Naive thymus-derived CD4-positive, alpha-beta T cell (primary cell): ENCODE results near the gene NMUR2. TPM values are rescaled to one million over a fixed set of nuclear protein-coding genes. Genes with fewer than 3 reads are reported as not detected.

ENCODE experiments used
- ATAC-seq: fragments of 150-1000 bp; cut with Tn5 transposase; 2 replicates; pipeline ENCODE4 v1.10.0; 2021; ENCODE audit warnings: mild to moderate bottlenecking, moderate library complexity
- CTCF ChIA-PET: fragments of 350-600 bp; sonication (Branson Sonifier 250); formaldehyde crosslinking; loops from one replicate; lab custom pipeline; 2021; ENCODE audit warnings: antibody characterized with exemption; lab: Charles Lee
- POLR2A ChIA-PET: fragments of 350-600 bp; sonication (Branson Sonifier 250); formaldehyde crosslinking; loops from one replicate; lab custom pipeline; 2021; ENCODE audit warnings: antibody characterized with exemption, inconsistent platforms; lab: Charles Lee
- DNase-seq, 9 donors: peaks; one replicate each; pipeline versions ENCODE4 v3.0.0 to v3.0.0-alpha.2; 2020 to 2022; ENCODE audit warnings: mixed read lengths in 1 of 9
- H3K27ac ChIP-seq: one replicate; pipeline ENCODE4 v1.7.0; 2013; ENCODE audit warnings: mild to moderate bottlenecking, low read depth, low read length, moderate library complexity
- H3K27me3 ChIP-seq, 2 donors: one replicate each; pipeline ENCODE4 v1.7.0; 2013; ENCODE audit warnings: low read length in 2 of 2, mild to moderate bottlenecking in 2 of 2, moderate library complexity in 2 of 2; ENCODE audit not compliant: control insufficient read depth in 2 of 2, insufficient read depth in 2 of 2
- H3K36me3 ChIP-seq, 3 experiments: 1 replicate in 2 of 3; 2 replicates in 1 of 3; pipeline ENCODE4 v1.7.0; 2013; ENCODE audit warnings: low read length in 3 of 3, mild to moderate bottlenecking in 3 of 3, moderate library complexity in 1 of 3; ENCODE audit not compliant: insufficient read depth in 3 of 3, control insufficient read depth in 2 of 3
- H3K4me1 ChIP-seq, 2 donors: one replicate each; pipeline ENCODE4 v1.7.0; 2013; ENCODE audit warnings: low read length in 2 of 2, mild to moderate bottlenecking in 2 of 2, moderate library complexity in 1 of 2; ENCODE audit not compliant: control insufficient read depth in 2 of 2, insufficient read depth in 2 of 2
- H3K4me3 ChIP-seq: 2 replicates; pipeline ENCODE4 v1.7.0; 2013; ENCODE audit warnings: mild to moderate bottlenecking, low read length
- H3K9me3 ChIP-seq, 3 experiments: 1 replicate in 2 of 3; 2 replicates in 1 of 3; pipeline ENCODE4 v1.7.0; 2013; ENCODE audit warnings: low read length in 3 of 3; ENCODE audit not compliant: control insufficient read depth in 2 of 3
- H3K27ac Mint-ChIP-seq, 9 donors: one replicate each; pipeline ENCODE4 v1.8.0; 2020 to 2022; ENCODE audit warnings: mixed read lengths in 9 of 9, mild to moderate bottlenecking in 8 of 9, moderate library complexity in 5 of 9, inconsistent platforms in 2 of 9
- H3K27me3 Mint-ChIP-seq, 5 donors: one replicate each; pipeline ENCODE4 v1.8.0; 2021 to 2022; ENCODE audit warnings: mixed read lengths in 5 of 5, mild to moderate bottlenecking in 1 of 5
- H3K36me3 Mint-ChIP-seq, 5 donors: one replicate each; pipeline ENCODE4 v1.8.0; 2020 to 2022; ENCODE audit warnings: mixed read lengths in 5 of 5, mild to moderate bottlenecking in 3 of 5, inconsistent platforms in 1 of 5
- H3K4me1 Mint-ChIP-seq, 7 donors: one replicate each; pipeline ENCODE4 v1.8.0; 2020 to 2022; ENCODE audit warnings: mixed read lengths in 7 of 7, mild to moderate bottlenecking in 3 of 7, inconsistent platforms in 1 of 7
- H3K4me3 Mint-ChIP-seq, 10 donors: one replicate each; pipeline ENCODE4 v1.8.0; 2020 to 2022; ENCODE audit warnings: mild to moderate bottlenecking in 10 of 10, mixed read lengths in 10 of 10, moderate library complexity in 6 of 10, inconsistent platforms in 2 of 10
- H3K9me3 Mint-ChIP-seq, 11 donors: one replicate each; pipeline ENCODE4 v1.8.0; 2020 to 2022; ENCODE audit warnings: mixed read lengths in 11 of 11, mild to moderate bottlenecking in 4 of 11, inconsistent platforms in 1 of 11, moderate library complexity in 1 of 11
- intact Hi-C, 2 donors: fragments of 100-400 bp; cut with micrococcal nuclease; formaldehyde crosslinking; loops; one replicate each; pipeline ENCODE4 v1.15.1; 2023
- polyA plus RNA-seq, 2 donors: library from polyadenylated mRNA; unstranded; fragments of 300-500 nt; fragmentation: Illumina TruSeq; gene quantifications; one replicate each; pipeline ENCODE4 v1.2.3, GENCODE V29; 2021
- total RNA-seq, 6 experiments: library from RNA in 5 of 6; stranded (reverse) in 5 of 6; gene quantifications; 1 replicate in 5 of 6; 2 replicates in 1 of 6; pipeline ENCODE4 v1.2.3 and lab custom pipeline; 2021 to 2026

Gene NMUR2
- total and polyA plus RNA-seq, 7 experiments from 2014 or later, result not detected

DNA sequence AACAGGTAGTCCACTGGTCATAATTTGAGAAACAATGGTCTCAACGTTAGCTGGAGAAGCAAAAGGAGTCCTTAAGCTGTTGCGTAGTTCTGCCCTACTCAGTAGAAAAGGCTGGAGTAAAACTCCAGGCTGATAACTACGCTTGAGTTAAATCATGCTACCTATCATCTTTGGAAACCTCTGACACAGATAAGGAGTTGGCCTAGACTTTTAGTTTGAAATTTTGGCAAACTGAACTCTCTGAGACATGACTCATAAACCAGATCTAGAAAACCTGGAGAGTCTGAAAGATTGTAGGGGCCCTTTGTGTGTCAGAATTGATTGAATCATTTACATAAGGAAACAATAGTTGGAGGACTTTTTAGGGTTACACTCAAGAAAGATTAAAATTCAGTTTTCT lies 26.3 kb downstream of the NMUR2 start:
- ATAC-seq (no peak), DNase-seq (no peak)
- no peak overlapping the region for H3K4me3 ChIP-seq
- Mint-ChIP-seq H3K9me3 (peaks cover 0 to 4% (median 0%) of the 10 kb centered on the region in 11 donors), H3K4me3 (no peak overlapping the region), H3K36me3 (no peaks in the 10 kb centered on the region), H3K27ac (no peak overlapping the region), H3K4me1 (no peaks in the 10 kb centered on the region), H3K27me3 (peaks cover 0 to 11% (median 7%) of the 10 kb centered on the region in 5 donors)
- CTCF ChIA-PET, result no interaction called here
- intact Hi-C loops, result no loop called here
- no peak overlapping the region for H3K27ac ChIP-seq
- no peaks in the 10 kb centered on the region for H3K36me3 ChIP-seq
- H3K27me3 ChIP-seq, result no peaks in the 10 kb centered on the region
- no peaks in the 10 kb centered on the region for H3K9me3 ChIP-seq
- POLR2A ChIA-PET, result no interaction called here
- H3K4me1 ChIP-seq, result no peaks in the 10 kb centered on the region

DNA sequence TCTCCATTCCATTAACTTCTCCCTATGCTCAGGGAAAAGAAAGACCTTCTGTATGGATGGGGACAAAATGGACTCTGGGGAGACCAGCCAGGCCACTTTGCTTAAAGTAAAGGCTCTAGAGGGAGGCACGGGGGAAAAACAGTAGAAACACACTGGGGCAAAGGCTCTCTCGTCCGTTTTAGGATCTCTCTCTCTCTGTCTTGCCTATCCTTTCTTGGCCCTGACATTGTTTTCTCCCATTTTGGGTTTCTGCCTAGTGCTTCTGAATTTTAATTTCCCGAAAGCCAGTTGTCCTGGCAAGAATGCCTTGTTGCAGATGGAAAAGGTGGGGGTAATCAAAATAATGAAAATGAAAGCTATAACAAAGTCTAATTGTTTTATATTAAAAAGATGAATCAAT lies 28.2 kb downstream of the NMUR2 start:
- H3K4me1 ChIP-seq, result no peaks in the 10 kb centered on the region
- H3K27ac Mint-ChIP-seq, result no peak overlapping the region
- DNase-seq, result no peak
- ChIA-PET CTCF (no interaction called here), POLR2A (no interaction called here)
- no peak overlapping the region for H3K4me3 ChIP-seq
- H3K27ac ChIP-seq, result no peak overlapping the region
- no peaks in the 10 kb centered on the region for H3K36me3 Mint-ChIP-seq
- H3K9me3 ChIP-seq, result no peaks in the 10 kb centered on the region
- no peaks in the 10 kb centered on the region for H3K9me3 Mint-ChIP-seq
- H3K4me3 Mint-ChIP-seq, result no peak overlapping the region
- no peaks in the 10 kb centered on the region for H3K27me3 ChIP-seq
- ATAC-seq, result no peak
- H3K4me1 Mint-ChIP-seq, result no peaks in the 10 kb centered on the region
- H3K27me3 Mint-ChIP-seq, result peaks cover 0 to 11% (median 7%) of the 10 kb centered on the region in 5 donors
- H3K36me3 ChIP-seq, result no peaks in the 10 kb centered on the region
- intact Hi-C loops, result no loop called here

DNA sequence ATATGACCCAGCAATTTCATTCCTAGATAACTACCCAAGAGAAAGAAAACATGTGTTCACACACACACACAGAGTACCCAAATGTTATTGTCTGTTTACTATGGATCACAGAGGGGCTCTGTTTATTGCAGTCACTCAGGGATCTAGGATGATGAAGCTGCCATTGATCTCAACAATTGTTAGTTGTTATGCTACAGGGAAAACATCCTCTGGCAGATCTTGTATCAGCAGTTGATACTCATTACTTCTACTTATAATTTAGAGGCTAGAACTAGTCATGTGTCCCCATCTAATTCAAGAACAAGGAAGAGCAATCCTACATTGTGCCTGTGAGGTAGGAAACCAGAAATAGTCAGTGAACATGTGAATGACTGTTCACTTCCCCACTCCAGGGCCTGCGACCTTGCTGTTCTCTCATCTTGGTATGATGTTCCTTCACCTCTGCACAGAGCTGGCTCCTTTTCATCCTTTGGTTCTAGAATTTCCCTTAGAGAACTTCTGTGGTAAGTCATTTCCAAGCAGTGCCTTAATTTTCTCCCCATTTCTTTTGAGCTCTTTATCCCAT lies 30.3 kb downstream of the NMUR2 start:
- ATAC-seq, result no peak
- Histone ChIP-seq H3K27ac (no peak overlapping the region), H3K36me3 (no peaks in the 10 kb centered on the region), H3K4me1 (no peaks in the 10 kb centered on the region), H3K27me3 (no peaks in the 10 kb centered on the region), H3K4me3 (no peak overlapping the region), H3K9me3 (no peaks in the 10 kb centered on the region)
- no peak overlapping the region for H3K4me3 Mint-ChIP-seq
- peaks cover 0 to 13% (median 9%) of the 10 kb centered on the region in 5 donors for H3K27me3 Mint-ChIP-seq
- H3K9me3 Mint-ChIP-seq, result peaks cover 0 to 3% (median 0%) of the 10 kb centered on the region in 11 donors
- POLR2A ChIA-PET, result no interaction called here
- CTCF ChIA-PET, result no interaction called here
- H3K4me1 Mint-ChIP-seq, result no peaks in the 10 kb centered on the region
- H3K36me3 Mint-ChIP-seq, result no peaks in the 10 kb centered on the region
- no peak overlapping the region for H3K27ac Mint-ChIP-seq
- intact Hi-C loops, result no loop called here
- no peak for DNase-seq

DNA sequence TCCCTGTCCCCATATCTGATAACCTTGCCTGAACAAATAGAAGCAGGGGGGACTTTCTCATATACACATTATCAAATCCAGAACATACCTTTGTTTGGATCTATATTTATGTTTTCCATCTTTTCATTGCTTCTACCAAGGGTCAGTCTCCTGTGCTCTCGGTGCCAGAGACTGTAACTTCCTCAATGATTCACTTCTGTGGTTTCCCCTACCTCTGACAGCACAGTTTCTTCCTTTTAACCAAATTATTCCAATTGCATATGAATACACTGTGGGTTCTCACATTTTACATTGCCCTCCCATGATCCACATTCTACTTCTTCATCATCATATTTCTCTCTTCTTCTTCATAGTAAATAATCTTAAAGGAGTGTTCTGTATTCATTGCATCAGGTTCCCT lies 32.2 kb downstream of the NMUR2 start:
- Histone ChIP-seq H3K4me3 (no peak overlapping the region), H3K9me3 (no peaks in the 10 kb centered on the region), H3K36me3 (no peaks in the 10 kb centered on the region), H3K4me1 (no peaks in the 10 kb centered on the region), H3K27me3 (no peaks in the 10 kb centered on the region), H3K27ac (no peak overlapping the region)
- intact Hi-C loops, result no loop called here
- POLR2A ChIA-PET, result no interaction called here
- Mint-ChIP-seq H3K4me1 (no peaks in the 10 kb centered on the region), H3K4me3 (no peak overlapping the region), H3K27me3 (peaks cover 0 to 13% (median 11%) of the 10 kb centered on the region in 5 donors), H3K9me3 (peaks cover 0 to 3% (median 0%) of the 10 kb centered on the region in 11 donors), H3K36me3 (no peaks in the 10 kb centered on the region), H3K27ac (no peak overlapping the region)
- CTCF ChIA-PET, result no interaction called here
- ATAC-seq (no peak), DNase-seq (no peak)

DNA sequence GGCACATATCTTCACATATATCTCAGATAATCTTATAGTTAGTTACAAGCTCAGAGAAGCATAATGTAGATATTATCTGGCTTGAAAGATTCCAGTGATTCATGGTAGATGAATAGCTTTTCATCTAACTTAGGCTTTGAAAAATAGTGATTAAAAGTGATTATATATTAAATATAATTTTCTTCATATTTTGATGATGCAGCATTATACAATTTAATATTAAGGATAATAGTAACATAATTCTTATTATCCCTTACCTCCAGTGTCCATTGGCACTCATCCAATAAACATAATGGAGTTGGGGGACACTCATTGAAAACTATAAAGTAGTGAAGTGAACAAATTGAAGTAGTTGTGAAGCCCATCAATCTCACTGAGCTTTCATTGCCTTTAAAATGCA lies 35.8 kb downstream of the NMUR2 start:
- Histone ChIP-seq H3K27me3 (no peaks in the 10 kb centered on the region), H3K4me3 (no peak overlapping the region), H3K36me3 (no peaks in the 10 kb centered on the region), H3K4me1 (no peaks in the 10 kb centered on the region), H3K27ac (no peak overlapping the region), H3K9me3 (no peaks in the 10 kb centered on the region)
- peaks cover 0 to 8% (median 0%) of the 10 kb centered on the region in 5 donors for H3K27me3 Mint-ChIP-seq
- ATAC-seq (no peak), DNase-seq (no peak)
- H3K27ac Mint-ChIP-seq, result no peak overlapping the region
- H3K4me3 Mint-ChIP-seq, result no peak overlapping the region
- POLR2A ChIA-PET, result no interaction called here
- H3K9me3 Mint-ChIP-seq, result peaks cover 0 to 3% (median 0%) of the 10 kb centered on the region in 11 donors
- CTCF ChIA-PET, result interaction anchor here (0.8 kb wide), 1 partner anchor 380 kb away, joined by 3 read pairs; no protein-coding TSS in a partner anchor
- intact Hi-C loops, result no loop called here
- no peaks in the 10 kb centered on the region for H3K36me3 Mint-ChIP-seq
- no peaks in the 10 kb centered on the region for H3K4me1 Mint-ChIP-seq

DNA sequence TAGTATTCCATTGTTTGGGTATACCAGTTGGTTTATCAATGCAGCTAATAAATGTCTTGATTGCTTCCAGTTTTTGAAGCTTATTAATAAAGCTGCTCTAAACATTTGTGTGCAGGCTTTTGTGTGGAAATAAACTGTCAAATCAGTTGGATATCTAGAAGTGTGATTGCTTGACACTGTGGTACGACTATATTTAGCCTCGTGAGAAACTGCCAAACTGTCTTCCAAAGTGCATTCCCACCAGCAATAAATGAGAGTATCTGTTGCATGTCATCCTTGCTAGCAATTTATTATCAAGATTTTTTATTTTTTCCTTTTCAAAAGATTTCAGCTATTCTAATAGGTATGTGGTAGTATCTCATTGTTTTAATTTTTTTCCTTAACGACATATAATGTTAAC lies 37.5 kb downstream of the NMUR2 start:
- Histone ChIP-seq H3K27me3 (no peaks in the 10 kb centered on the region), H3K27ac (no peak overlapping the region), H3K4me3 (no peak overlapping the region), H3K36me3 (no peaks in the 10 kb centered on the region), H3K4me1 (no peaks in the 10 kb centered on the region), H3K9me3 (no peaks in the 10 kb centered on the region)
- ChIA-PET POLR2A (no interaction called here), CTCF (no interaction called here)
- Mint-ChIP-seq H3K27me3 (peaks cover 0 to 8% (median 0%) of the 10 kb centered on the region in 5 donors), H3K36me3 (no peaks in the 10 kb centered on the region), H3K4me1 (no peaks in the 10 kb centered on the region), H3K9me3 (peaks cover 0 to 3% (median 0%) of the 10 kb centered on the region in 11 donors), H3K27ac (no peak overlapping the region), H3K4me3 (no peak overlapping the region)
- intact Hi-C loops, result no loop called here
- no peak for ATAC-seq
- no peak for DNase-seq

DNA sequence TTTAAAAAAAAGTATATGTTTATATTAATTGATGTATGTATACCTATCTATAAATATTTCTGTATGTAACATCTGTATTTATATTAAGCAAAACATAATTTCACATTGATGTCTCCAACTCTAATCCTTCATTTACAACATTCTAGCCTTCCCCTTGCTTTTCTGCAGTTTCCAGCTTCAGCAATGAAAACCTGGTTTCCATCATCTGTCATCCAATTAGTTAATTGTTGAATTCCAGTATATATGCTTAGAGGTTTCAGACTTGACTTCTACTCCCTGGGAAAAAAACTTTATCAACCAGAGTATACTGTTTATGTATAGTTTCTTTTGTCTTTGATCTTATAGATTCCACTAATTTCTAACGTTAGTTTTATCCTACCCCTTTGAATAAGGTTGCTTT lies 38.4 kb downstream of the NMUR2 start:
- no peak overlapping the region for H3K27ac Mint-ChIP-seq
- intact Hi-C loops, result no loop called here
- ATAC-seq, result no peak

More for the DNA sequence above, 38.4 kb downstream of the NMUR2 start:
- POLR2A ChIA-PET, result no interaction called here
- Histone ChIP-seq H3K36me3 (no peaks in the 10 kb centered on the region), H3K4me3 (no peak overlapping the region), H3K9me3 (no peaks in the 10 kb centered on the region), H3K27ac (no peak overlapping the region), H3K27me3 (no peaks in the 10 kb centered on the region), H3K4me1 (no peaks in the 10 kb centered on the region)
- Mint-ChIP-seq H3K36me3 (no peaks in the 10 kb centered on the region), H3K4me3 (no peak overlapping the region), H3K9me3 (peaks cover 0 to 3% (median 0%) of the 10 kb centered on the region in 11 donors), H3K4me1 (no peaks in the 10 kb centered on the region), H3K27me3 (peaks cover 0 to 8% (median 0%) of the 10 kb centered on the region in 5 donors)
- no peak for DNase-seq
- CTCF ChIA-PET, result interaction anchor here (0.6 kb wide), 1 partner anchor 434 kb away, joined by 3 read pairs; no protein-coding TSS in a partner anchor
